SK-N-MC (cell line): Measurements from ENCODE around the gene AMOTL2.

Experiments
- DNase-seq: peaks from one replicate; pipeline ENCODE4 v3.0.0-alpha.2; 2011; ENCODE audit warnings: low read depth, low spot score
- H3K27ac ChIP-seq: fragments of 200-600 bp; sonication (generic); 2 replicates; pipeline ENCODE4 v1.5.1; 2016; ENCODE audit warnings: mixed run types
- H3K36me3 ChIP-seq: fragments of 200-600 bp; sonication (generic); 2 replicates; pipeline ENCODE4 v1.6.1; 2017; ENCODE audit warnings: antibody characterized with exemption, low read length, mixed read lengths; ENCODE audit not compliant: insufficient read depth
- H3K4me3 ChIP-seq: fragments of 200-600 bp; sonication (generic); 2 replicates; pipeline ENCODE4 v1.5.1; 2016
- H3K9ac ChIP-seq: fragments of 200-600 bp; sonication (generic); 2 replicates; pipeline ENCODE4 v1.8.0; 2017; ENCODE audit warnings: mixed run types, mixed read lengths; ENCODE audit not compliant: insufficient read length
- H3K9me3 ChIP-seq: fragments of 200-600 bp; sonication (generic); 2 replicates; pipeline ENCODE4 v1.6.1; 2017; ENCODE audit warnings: low read depth, mild to moderate bottlenecking, antibody characterized with exemption, low read length, moderate library complexity, mixed read lengths
- EZH2 ChIP-seq: fragments of 200-600 bp; sonication (generic); IDR thresholded peaks from one replicate; pipeline ENCODE4 v1.6.1; 2017; ENCODE audit warnings: antibody characterized with exemption
- FOXP2 ChIP-seq: optimal IDR thresholded peaks from 2 replicates; pipeline ENCODE3; 2011; ENCODE audit warnings: mild to moderate bottlenecking, moderate library complexity; ENCODE audit not compliant: insufficient read depth; ENCODE audit errors: extremely low read length, control extremely low read depth
- POLR2AphosphoS5 ChIP-seq: IDR thresholded peaks from 2 replicates; pipeline ENCODE4 v1.6.1; 2012; ENCODE audit warnings: mild to moderate bottlenecking, low read depth, low read length, borderline replicate concordance

Gene AMOTL2

GRCh38 chr3:134345202-134345601, 29.0 kb downstream of the AMOTL2 start:
- Histone ChIP-seq H3K9me3 (peaks cover 4% of the 10 kb centered on the region; the same call in 1 of the 2 replicates), H3K4me3 (no peak overlapping the region), H3K9ac (no peak overlapping the region), H3K27ac (no peak overlapping the region), H3K36me3 (no peaks in the 10 kb centered on the region)
- TF ChIP-seq POLR2AphosphoS5 (no peak), FOXP2 (no peak), EZH2 (no peak)
- no peak for DNase-seq

GRCh38 chr3:134344560-134344959, 29.7 kb downstream of the AMOTL2 start:
- H3K27ac ChIP-seq, result no peak overlapping the region
- no peak for DNase-seq
- H3K36me3 ChIP-seq, result no peaks in the 10 kb centered on the region
- H3K9ac ChIP-seq, result no peak overlapping the region
- no peak overlapping the region for H3K4me3 ChIP-seq
- TF ChIP-seq EZH2, result no peak
- H3K9me3 ChIP-seq, result peaks cover 4% of the 10 kb centered on the region; the same call in 1 of the 2 replicates

DNA sequence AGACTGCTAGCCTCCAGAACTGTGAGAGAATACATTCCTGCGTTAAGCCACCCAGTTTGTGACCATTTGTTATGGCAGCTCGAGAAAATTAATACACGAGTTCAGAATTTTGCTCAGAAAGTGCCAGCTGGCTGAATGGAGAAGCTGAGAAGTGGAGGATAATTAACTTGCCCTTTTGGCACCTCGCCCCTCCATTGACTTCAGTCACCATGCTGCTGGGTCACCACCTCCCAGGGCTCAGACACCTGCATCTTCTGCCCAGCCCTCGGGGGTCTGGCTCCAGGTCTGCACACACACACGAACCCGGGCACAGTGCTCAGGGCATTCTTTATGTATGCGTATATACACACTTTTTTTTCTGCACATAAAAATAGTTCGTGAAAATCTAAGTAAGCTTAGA, 32.0 kb downstream of the AMOTL2 start:
- H3K36me3 ChIP-seq, result no peaks in the 10 kb centered on the region

GRCh38 chr3:134341389-134341788, 32.9 kb downstream of the AMOTL2 start:
- H3K9ac ChIP-seq, result no peak overlapping the region
- DNase-seq, result no peak
- H3K9me3 ChIP-seq, result no peaks in the 10 kb centered on the region
- H3K4me3 ChIP-seq, result no peak overlapping the region
- H3K27ac ChIP-seq, result no peak overlapping the region
- no peaks in the 10 kb centered on the region for H3K36me3 ChIP-seq
- TF ChIP-seq FOXP2 (no peak), EZH2 (no peak), POLR2AphosphoS5 (no peak)

More for the DNA sequence above, 32.0 kb downstream of the AMOTL2 start:
- DNase-seq, result no peak
- Histone ChIP-seq H3K9me3 (peaks cover 4% of the 10 kb centered on the region; the same call in 1 of the 2 replicates), H3K9ac (no peak overlapping the region), H3K27ac (no peak overlapping the region), H3K4me3 (no peak overlapping the region)
- TF ChIP-seq FOXP2 (no peak), EZH2 (no peak), POLR2AphosphoS5 (no peak)

DNA sequence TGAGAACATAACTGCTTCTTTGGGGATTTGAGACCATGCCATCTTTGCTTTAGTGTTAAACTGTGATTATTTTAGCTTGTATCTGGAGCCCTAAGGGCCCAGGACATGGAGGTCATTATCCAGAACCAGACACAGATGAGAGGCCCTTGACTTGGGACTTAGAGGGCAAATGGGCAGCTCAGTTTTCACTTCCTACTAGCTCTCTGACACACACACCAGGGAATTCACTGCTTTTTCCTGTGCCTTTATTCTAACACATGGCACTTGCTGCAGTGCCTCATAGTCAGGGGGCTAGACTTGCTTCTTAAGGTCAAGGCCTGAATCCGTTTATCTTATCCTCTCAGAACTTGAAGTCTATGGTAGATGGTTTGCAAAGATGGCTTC, 33.3 kb downstream of the AMOTL2 start:
- Histone ChIP-seq H3K9me3 (no peaks in the 10 kb centered on the region), H3K9ac (no peak overlapping the region), H3K36me3 (no peaks in the 10 kb centered on the region), H3K27ac (no peak overlapping the region), H3K4me3 (no peak overlapping the region)
- no peak for TF ChIP-seq EZH2
- no peak for TF ChIP-seq FOXP2
- TF ChIP-seq POLR2AphosphoS5, result no peak
- no peak for DNase-seq

DNA sequence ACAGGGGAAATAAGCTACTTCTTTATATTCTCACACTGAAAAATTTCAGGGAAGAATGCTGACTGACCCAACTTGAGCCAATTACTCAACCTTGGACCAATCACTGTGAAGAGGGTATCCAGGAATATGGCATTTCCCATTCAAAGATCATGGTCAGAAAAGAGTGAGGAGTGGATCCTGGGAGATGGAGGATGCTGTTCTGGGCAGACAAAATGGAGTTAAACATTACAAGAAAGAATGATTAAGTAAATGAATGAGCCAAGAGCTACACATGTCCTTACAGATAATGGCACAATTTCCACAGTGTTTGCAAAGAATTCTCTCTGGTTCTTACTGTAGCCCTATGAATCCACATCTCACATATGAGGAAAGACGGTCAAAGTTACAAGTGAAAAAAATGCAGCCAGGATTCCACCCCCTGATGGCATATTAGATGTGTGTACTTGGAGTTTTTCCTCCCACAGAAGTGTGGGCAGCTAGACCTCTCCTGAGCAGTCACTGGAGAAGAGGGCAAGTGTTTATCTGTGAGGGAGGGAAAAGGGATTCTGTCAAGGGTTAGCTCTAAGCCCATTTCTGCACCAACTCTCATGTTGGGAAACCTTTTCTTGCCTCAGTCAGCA, 33.8 kb downstream of the AMOTL2 start:
- no peaks in the 10 kb centered on the region for H3K9me3 ChIP-seq
- no peak overlapping the region for H3K4me3 ChIP-seq
- H3K9ac ChIP-seq, result no peak overlapping the region
- no peak overlapping the region for H3K27ac ChIP-seq
- no peaks in the 10 kb centered on the region for H3K36me3 ChIP-seq
- TF ChIP-seq EZH2, result no peak
- no peak for TF ChIP-seq POLR2AphosphoS5
- no peak for TF ChIP-seq FOXP2
- no peak for DNase-seq

DNA sequence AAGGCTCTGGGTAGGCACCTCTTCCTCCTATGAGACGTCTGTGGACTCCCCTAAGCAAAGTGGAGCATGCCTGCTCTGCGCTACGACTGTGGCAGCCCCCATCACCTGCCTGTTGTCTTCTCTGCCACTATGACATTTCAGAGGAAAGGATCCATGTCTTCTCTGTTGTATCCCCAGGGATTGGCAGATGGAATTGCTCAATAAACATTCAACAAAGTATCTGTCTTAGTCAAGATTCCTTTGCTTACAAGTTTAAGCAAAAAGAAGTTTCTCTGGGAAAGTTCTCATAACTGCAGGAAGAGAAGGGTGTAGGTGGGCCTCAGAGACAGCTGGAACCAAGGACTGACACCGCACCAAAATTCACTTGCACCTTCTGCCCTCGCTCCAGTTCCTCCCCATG, 34.3 kb downstream of the AMOTL2 start:
- no peak for DNase-seq
- Histone ChIP-seq H3K4me3 (no peak overlapping the region), H3K36me3 (no peaks in the 10 kb centered on the region), H3K9ac (no peak overlapping the region), H3K27ac (no peak overlapping the region), H3K9me3 (no peaks in the 10 kb centered on the region)
- TF ChIP-seq FOXP2 (no peak), EZH2 (no peak)

DNA sequence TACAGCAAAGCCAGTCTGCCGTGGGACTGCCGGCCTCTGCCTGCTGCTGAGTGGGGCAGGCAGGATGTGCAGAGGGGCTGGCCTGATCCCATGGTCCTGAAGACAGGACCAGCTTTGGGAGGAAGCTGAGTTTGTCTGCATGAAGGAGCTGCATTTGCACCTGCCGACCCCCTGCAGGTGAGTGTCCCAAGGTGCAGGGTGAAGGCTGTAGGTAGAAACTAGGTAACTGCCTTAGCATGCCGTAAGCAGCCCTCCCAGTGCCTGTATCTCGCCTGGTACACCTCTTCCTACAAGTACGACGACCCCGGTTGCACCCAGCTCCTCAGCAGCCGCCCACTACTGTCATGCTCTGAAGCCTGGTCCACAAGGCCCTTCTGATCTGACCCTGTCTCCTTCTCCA, 34.9 kb downstream of the AMOTL2 start:
- H3K9ac ChIP-seq, result no peak overlapping the region
- no peaks in the 10 kb centered on the region for H3K36me3 ChIP-seq
- no peak for DNase-seq
- H3K4me3 ChIP-seq, result no peak overlapping the region
- TF ChIP-seq FOXP2 (no peak), POLR2AphosphoS5 (no peak), EZH2 (no peak)
- no peaks in the 10 kb centered on the region for H3K9me3 ChIP-seq
- H3K27ac ChIP-seq, result no peak overlapping the region

DNA sequence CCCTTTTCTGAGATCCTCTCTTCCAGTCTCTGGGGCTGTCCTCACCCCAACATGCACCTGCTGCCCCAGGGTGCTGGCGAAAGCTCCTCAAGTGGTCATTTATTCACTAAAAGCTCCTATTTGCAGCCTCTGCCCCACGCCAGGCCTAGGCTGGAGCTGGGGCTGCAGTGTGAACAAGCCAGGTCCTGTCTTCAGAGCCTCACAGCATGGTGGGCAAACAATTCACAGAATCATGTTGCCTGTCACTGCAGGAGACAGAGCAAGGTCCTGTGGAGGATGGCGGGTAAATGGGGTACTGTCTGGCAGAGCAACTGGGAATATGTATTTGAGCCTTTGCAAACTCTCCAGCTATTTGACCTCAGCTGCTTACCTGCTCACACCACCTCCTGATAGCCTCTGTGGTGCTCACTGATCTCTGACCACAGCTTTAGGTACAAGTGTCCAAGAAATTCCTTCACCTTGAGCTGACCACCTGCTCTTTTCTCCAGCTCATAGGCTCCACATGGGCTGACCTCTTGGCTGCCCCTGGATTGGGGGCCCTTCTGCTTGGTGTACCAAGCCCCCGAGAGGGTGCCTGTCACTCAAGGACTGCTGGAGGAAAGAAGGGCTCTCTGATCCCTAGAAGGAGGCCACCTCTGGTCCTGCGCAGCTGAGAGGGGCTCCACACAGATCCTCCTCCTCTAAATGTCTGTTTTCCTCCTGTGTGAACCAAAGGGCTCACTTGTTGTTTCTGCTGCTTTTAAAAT, 35.6 kb downstream of the AMOTL2 start:
- no peak for TF ChIP-seq EZH2
- no peak for TF ChIP-seq POLR2AphosphoS5
- TF ChIP-seq FOXP2, result no peak
- Histone ChIP-seq H3K9me3 (no peaks in the 10 kb centered on the region), H3K27ac (no peak overlapping the region), H3K36me3 (no peaks in the 10 kb centered on the region), H3K9ac (no peak overlapping the region), H3K4me3 (no peak overlapping the region)
- DNase-seq, result no peak
